WTC11 (cell line): ENCODE data around the gene PRELID1. TPM values are rescaled to one million over a fixed set of nuclear protein-coding genes. Genes with fewer than 3 reads are reported as not detected.

Experiments
- ATAC-seq: fragments of 200-7000 bp; cut with Tn5 transposase; 2 replicates; pipeline ENCODE4 v1.10.0; 2021; ENCODE audit warnings: mild to moderate bottlenecking, moderate library complexity
- CTCF ChIA-PET: fragments of 300-600 bp; sonication (Branson Sonifier 250); formaldehyde crosslinking; loops from one replicate; lab custom pipeline; 2021; ENCODE audit warnings: antibody characterized with exemption; lab: Charles Lee
- POLR2A ChIA-PET: fragments of 350-600 bp; sonication (Branson Sonifier 250); formaldehyde crosslinking; loops from one replicate; lab custom pipeline; 2021; ENCODE audit warnings: antibody characterized with exemption; lab: Charles Lee
- DNase-seq: peaks from one replicate; pipeline ENCODE4 v3.0.0; 2021; ENCODE audit warnings: low spot score
- H3K27ac Mint-ChIP-seq: 2 replicates; pipeline ENCODE4 v1.8.0; 2021; ENCODE audit warnings: mixed read lengths
- H3K27me3 Mint-ChIP-seq: 2 replicates; pipeline ENCODE4 v1.8.0; 2021; ENCODE audit warnings: low read depth, mild to moderate bottlenecking, moderate library complexity, mixed read lengths
- H3K36me3 Mint-ChIP-seq: 2 replicates; pipeline ENCODE4 v1.8.0; 2021; ENCODE audit warnings: mixed read lengths
- H3K4me1 Mint-ChIP-seq: 2 replicates; pipeline ENCODE4 v1.8.0; 2022; ENCODE audit warnings: mixed read lengths
- H3K4me3 Mint-ChIP-seq: 2 replicates; pipeline ENCODE4 v1.8.0; 2021; ENCODE audit warnings: mild to moderate bottlenecking, moderate library complexity, mixed read lengths
- H3K9me3 Mint-ChIP-seq: 2 replicates; pipeline ENCODE4 v1.8.0; 2021; ENCODE audit warnings: mixed read lengths
- CREB1 ChIP-seq: sonication (generic); formaldehyde crosslinking; IDR thresholded peaks from 2 replicates; pipeline ENCODE4 v1.8.0; 2023; ENCODE audit warnings: mild to moderate bottlenecking, missing genetic modification reagents
- CTCF ChIP-seq: fragments of 200-600 bp; IDR thresholded peaks from 2 replicates; pipeline ENCODE4 v1.8.0; 2022; ENCODE audit warnings: antibody characterized with exemption
- ELF4 ChIP-seq: sonication (generic); formaldehyde crosslinking; IDR thresholded peaks from 2 replicates; pipeline ENCODE4 v1.8.1; 2022; ENCODE audit warnings: low read depth, mild to moderate bottlenecking, moderate library complexity, missing genetic modification reagents
- ETV6 ChIP-seq: sonication (generic); formaldehyde crosslinking; IDR thresholded peaks from 2 replicates; pipeline ENCODE4 v1.8.1; 2022; ENCODE audit warnings: mild to moderate bottlenecking, missing genetic modification reagents
- GABPB1 ChIP-seq: sonication (generic); formaldehyde crosslinking; IDR thresholded peaks from 2 replicates; pipeline ENCODE4 v1.8.1; 2023; ENCODE audit warnings: mild to moderate bottlenecking, missing genetic modification reagents
- JAZF1 ChIP-seq: fragments of 250-450 bp; sonication (Bioruptor Pico); IDR thresholded peaks from 2 replicates; pipeline ENCODE4 v1.9.0; 2021; ENCODE audit warnings: moderate library complexity, mild to moderate bottlenecking, inconsistent platforms
- KAT7 ChIP-seq: sonication (generic); formaldehyde crosslinking; IDR thresholded peaks from 2 replicates; pipeline ENCODE4 v1.8.1; 2023; ENCODE audit warnings: missing genetic modification reagents, mild to moderate bottlenecking, borderline replicate concordance
- MAX ChIP-seq: sonication (generic); formaldehyde crosslinking; IDR thresholded peaks from 2 replicates; pipeline ENCODE4 v1.8.0; 2022; ENCODE audit warnings: mild to moderate bottlenecking, missing genetic modification reagents
- MYBL2 ChIP-seq: sonication (generic); formaldehyde crosslinking; IDR thresholded peaks from 2 replicates; pipeline ENCODE4 v1.8.1; 2023; ENCODE audit warnings: mild to moderate bottlenecking, moderate library complexity, missing genetic modification reagents
- NR2C2 ChIP-seq: sonication (generic); formaldehyde crosslinking; IDR thresholded peaks from 2 replicates; pipeline ENCODE4 v1.8.0; 2022; ENCODE audit warnings: mild to moderate bottlenecking, missing genetic modification reagents
- OVOL2 ChIP-seq: fragments of 250-450 bp; sonication (Bioruptor Pico); IDR thresholded peaks from 2 replicates; pipeline ENCODE4 v1.9.0; 2021; ENCODE audit warnings: mild to moderate bottlenecking, borderline replicate concordance
- PRDM15 ChIP-seq: sonication (generic); formaldehyde crosslinking; IDR thresholded peaks from 2 replicates; pipeline ENCODE4 v1.8.0; 2022; ENCODE audit warnings: missing genetic modification reagents
- SMAD4 ChIP-seq: sonication (generic); formaldehyde crosslinking; IDR thresholded peaks from 2 replicates; pipeline ENCODE4 v1.8.0; 2022; ENCODE audit warnings: mild to moderate bottlenecking, missing genetic modification reagents
- SOX15 ChIP-seq: fragments of 250-450 bp; sonication (Bioruptor Pico); IDR thresholded peaks from 2 replicates; pipeline ENCODE4 v1.9.0; 2021; ENCODE audit warnings: mild to moderate bottlenecking
- SP1 ChIP-seq: sonication (generic); formaldehyde crosslinking; conservative IDR thresholded peaks from 2 replicates; pipeline ENCODE4 v1.8.1; 2022; ENCODE audit warnings: missing genetic modification reagents
- TEAD1 ChIP-seq: sonication (generic); formaldehyde crosslinking; IDR thresholded peaks from 2 replicates; pipeline ENCODE4 v1.8.0; 2022; ENCODE audit warnings: mild to moderate bottlenecking, missing genetic modification reagents
- ZBTB43 ChIP-seq: sonication (generic); formaldehyde crosslinking; IDR thresholded peaks from 2 replicates; pipeline ENCODE4 v1.8.1; 2023; ENCODE audit warnings: mild to moderate bottlenecking, missing genetic modification reagents
- ZMAT4 ChIP-seq: fragments of 250-450 bp; sonication (Bioruptor Pico); IDR thresholded peaks from 2 replicates; pipeline ENCODE4 v1.9.0; 2021; ENCODE audit warnings: mild to moderate bottlenecking
- ZNF121 ChIP-seq: sonication (generic); formaldehyde crosslinking; IDR thresholded peaks from 2 replicates; pipeline ENCODE4 v1.8.0; 2023; ENCODE audit warnings: missing genetic modification reagents
- ZNF138 ChIP-seq: sonication (generic); formaldehyde crosslinking; conservative IDR thresholded peaks from 2 replicates; pipeline ENCODE4 v1.8.1; 2022; ENCODE audit warnings: mild to moderate bottlenecking, moderate library complexity, missing genetic modification reagents
- ZNF232 ChIP-seq: sonication (generic); formaldehyde crosslinking; IDR thresholded peaks from 2 replicates; pipeline ENCODE4 v1.8.0; 2022; ENCODE audit warnings: mild to moderate bottlenecking, missing genetic modification reagents
- ZNF416 ChIP-seq: fragments of 250-450 bp; sonication (Bioruptor Pico); IDR thresholded peaks from 2 replicates; pipeline ENCODE4 v1.9.0; 2021; ENCODE audit warnings: mild to moderate bottlenecking, inconsistent platforms
- ZSCAN18 ChIP-seq: fragments of 250-450 bp; sonication (Bioruptor Pico); IDR thresholded peaks from 2 replicates; pipeline ENCODE4 v2.1.2; 2022; ENCODE audit warnings: mild to moderate bottlenecking, moderate library complexity
- total RNA-seq: library from RNA; stranded (reverse); gene quantifications from 3 replicates; pipeline ENCODE4 v1.2.3, GENCODE V29; 2021

Gene PRELID1
- total RNA-seq, 1 experiment from 2014 or later, result 273 TPM

- TF ChIP-seq ZNF416 (CRISPR knock-in tag) (no peak), NR2C2 (CRISPR knock-in tag) (no peak), ETV6 (no peak), OVOL2 (CRISPR knock-in tag) (no peak), TEAD1 (no peak), ZNF138 (CRISPR knock-in tag) (no peak), MYBL2 (no peak)
Measured at GRCh38 chr5:177315411-177315810, 11.8 kb downstream of the PRELID1 start (continued).

GRCh38 chr5:177316005-177316404 is 12.4 kb downstream of the PRELID1 start:
- no peak for ATAC-seq
- ChIA-PET POLR2A (no interaction called here), CTCF (interaction anchor here (0.6 to 3.8 kb wide), 10 partner anchors 51 to 177 kb away, joined by 3 to 24 read pairs (median 4); no protein-coding TSS in a partner anchor)
- H3K4me3 Mint-ChIP-seq, result no peak overlapping the region
- peaks cover 6% of the 10 kb centered on the region; the same call in 1 of the 2 replicates for H3K9me3 Mint-ChIP-seq
- H3K4me1 Mint-ChIP-seq, result peaks cover 17% of the 10 kb centered on the region
- peaks cover 3% of the 10 kb centered on the region for H3K36me3 Mint-ChIP-seq
- H3K27ac Mint-ChIP-seq, result no peak overlapping the region
- no peak for DNase-seq
- no peak for TF ChIP-seq MYBL2
- no peak for TF ChIP-seq ZMAT4
- TF ChIP-seq ZNF232 (CRISPR knock-in tag), result no peak
- TF ChIP-seq ZNF416 (CRISPR knock-in tag), result no peak
- no peaks in the 10 kb centered on the region for H3K27me3 Mint-ChIP-seq

- Mint-ChIP-seq H3K36me3 (peaks cover 7% of the 10 kb centered on the region), H3K27me3 (no peaks in the 10 kb centered on the region), H3K9me3 (peaks cover 6% of the 10 kb centered on the region; the same call in 1 of the 2 replicates), H3K4me1 (peaks cover 11% of the 10 kb centered on the region), H3K27ac (peak overlapping the region; percentile 70), H3K4me3 (peak overlapping the region; percentile 17; the same call in 1 of the 2 replicates)
- ATAC-seq, result peak; percentile 57
- ChIA-PET CTCF (interaction anchor here (0.6 to 3.8 kb wide), 34 partner anchors 8 to 289 kb away, joined by 3 to 55 read pairs (median 4); partner anchors contain the start of genes FGFR4, GRK6, LMAN2 and PRELID1), POLR2A (no interaction called here)
- DNase-seq, result peak; percentile 83
- no peak for TF ChIP-seq SP1 (CRISPR knock-in tag)
- TF ChIP-seq CTCF, result peak; percentile 72
Measured at GRCh38 chr5:177317959-177318377, 14.4 kb downstream of the PRELID1 start.

- ChIA-PET POLR2A (interaction anchor here (1.1 kb wide), 1 partner anchor 47 kb away, joined by 5 read pairs; no protein-coding TSS in a partner anchor), CTCF (interaction anchor here (1.5 to 3.3 kb wide), 6 partner anchors 10 to 134 kb away, joined by 3 to 55 read pairs (median 24); no protein-coding TSS in a partner anchor)
- Mint-ChIP-seq H3K27me3 (no peaks in the 10 kb centered on the region), H3K4me1 (peaks cover 14% of the 10 kb centered on the region), H3K36me3 (peaks cover 12% of the 10 kb centered on the region), H3K9me3 (peaks cover 6% of the 10 kb centered on the region; the same call in 1 of the 2 replicates), H3K27ac (no peak overlapping the region), H3K4me3 (no peak overlapping the region)
- ATAC-seq (no peak), DNase-seq (no peak)
- no peak for TF ChIP-seq ELF4 (CRISPR knock-in tag)
- no peak for TF ChIP-seq MAX (CRISPR knock-in tag)
- no peak for TF ChIP-seq SOX15 (CRISPR knock-in tag)
- no peak for TF ChIP-seq ZBTB43 (CRISPR knock-in tag)
- TF ChIP-seq SMAD4 (CRISPR knock-in tag), result no peak
- TF ChIP-seq JAZF1 (CRISPR knock-in tag), result no peak
- no peak for TF ChIP-seq KAT7 (CRISPR knock-in tag)
- no peak for TF ChIP-seq PRDM15 (CRISPR knock-in tag)
- TF ChIP-seq ZNF121 (CRISPR knock-in tag), result no peak
- TF ChIP-seq GABPB1, result no peak
- no peak for TF ChIP-seq CREB1 (CRISPR knock-in tag)
- TF ChIP-seq ZSCAN18, result no peak
Measured at GRCh38 chr5:177319913-177320588, 16.5 kb downstream of the PRELID1 start.
